Prostate gland (tissue), 2 donors: ENCODE measurements around the gene OGFOD3.

Experiments used
- CTCF ChIP-seq, 4 experiments: fragments of 200-600 bp in 2 of 4; fragments of 450-650 bp in 2 of 4; sonication (generic) in 2 of 4; IDR thresholded peaks; 1 replicate in 3 of 4; 2 replicates in 1 of 4; pipeline ENCODE4 v1.5.1; 2016 to 2019; ENCODE audit warnings: antibody characterized with exemption in 4 of 4, mild to moderate bottlenecking in 2 of 4, moderate library complexity in 2 of 4
- POLR2A ChIP-seq: fragments of 450-650 bp; IDR thresholded peaks from one replicate; pipeline ENCODE4 v1.6.1; 2016; ENCODE audit warnings: antibody characterized with exemption, mild to moderate bottlenecking
- POLR2AphosphoS5 ChIP-seq: sonication (generic); formaldehyde crosslinking; IDR thresholded peaks from one replicate; pipeline ENCODE4 v1.6.1; 2017; ENCODE audit warnings: antibody characterized with exemption

GRCh38 chr17:82435103-82435502, 16.7 kb upstream of the OGFOD3 start:
- TF ChIP-seq POLR2A (no peak), CTCF (IDR thresholded peaks at IDR 0.05) (no peak), POLR2AphosphoS5 (no peak)
